Adipocyte (in vitro differentiated cells): ENCODE data around the gene LRRC25.
"Not testable (repeated sequence)": the region's sequence is repeated elsewhere in the genome, so short reads cannot be mapped to it uniquely, and the experiment has no call there.

ENCODE experiments used
- DNase-seq: peaks from one replicate; pipeline ENCODE4 v3.0.0-alpha.2; 2015; ENCODE audit warnings: low read depth
- H3K27me3 ChIP-seq: replicated peaks from 2 replicates; pipeline ENCODE4 v1.7.0; 2013; ENCODE audit warnings: mild to moderate bottlenecking, low read length, moderate library complexity; ENCODE audit not compliant: control insufficient read depth, insufficient read depth
- H3K36me3 ChIP-seq: 2 replicates; pipeline ENCODE4 v1.7.0; 2013; ENCODE audit warnings: low read length, mild to moderate bottlenecking, moderate library complexity; ENCODE audit not compliant: control insufficient read depth, insufficient read depth, severe bottlenecking
- H3K4me1 ChIP-seq: 2 replicates; pipeline ENCODE4 v1.7.0; 2013; ENCODE audit warnings: mild to moderate bottlenecking, low read length, moderate library complexity; ENCODE audit not compliant: control insufficient read depth, insufficient read depth
- H3K4me3 ChIP-seq: 2 replicates; pipeline ENCODE4 v1.7.0; 2013; ENCODE audit warnings: mild to moderate bottlenecking, low read length, moderate library complexity
- H3K9ac ChIP-seq: 2 replicates; pipeline ENCODE4 v1.7.0; 2013; ENCODE audit warnings: mild to moderate bottlenecking, low read length, moderate library complexity
- H3K9me3 ChIP-seq: 2 replicates; pipeline ENCODE4 v1.7.0; 2013; ENCODE audit warnings: mild to moderate bottlenecking, low read length, moderate library complexity; ENCODE audit not compliant: control insufficient read depth

LRRC25 gene

DNA sequence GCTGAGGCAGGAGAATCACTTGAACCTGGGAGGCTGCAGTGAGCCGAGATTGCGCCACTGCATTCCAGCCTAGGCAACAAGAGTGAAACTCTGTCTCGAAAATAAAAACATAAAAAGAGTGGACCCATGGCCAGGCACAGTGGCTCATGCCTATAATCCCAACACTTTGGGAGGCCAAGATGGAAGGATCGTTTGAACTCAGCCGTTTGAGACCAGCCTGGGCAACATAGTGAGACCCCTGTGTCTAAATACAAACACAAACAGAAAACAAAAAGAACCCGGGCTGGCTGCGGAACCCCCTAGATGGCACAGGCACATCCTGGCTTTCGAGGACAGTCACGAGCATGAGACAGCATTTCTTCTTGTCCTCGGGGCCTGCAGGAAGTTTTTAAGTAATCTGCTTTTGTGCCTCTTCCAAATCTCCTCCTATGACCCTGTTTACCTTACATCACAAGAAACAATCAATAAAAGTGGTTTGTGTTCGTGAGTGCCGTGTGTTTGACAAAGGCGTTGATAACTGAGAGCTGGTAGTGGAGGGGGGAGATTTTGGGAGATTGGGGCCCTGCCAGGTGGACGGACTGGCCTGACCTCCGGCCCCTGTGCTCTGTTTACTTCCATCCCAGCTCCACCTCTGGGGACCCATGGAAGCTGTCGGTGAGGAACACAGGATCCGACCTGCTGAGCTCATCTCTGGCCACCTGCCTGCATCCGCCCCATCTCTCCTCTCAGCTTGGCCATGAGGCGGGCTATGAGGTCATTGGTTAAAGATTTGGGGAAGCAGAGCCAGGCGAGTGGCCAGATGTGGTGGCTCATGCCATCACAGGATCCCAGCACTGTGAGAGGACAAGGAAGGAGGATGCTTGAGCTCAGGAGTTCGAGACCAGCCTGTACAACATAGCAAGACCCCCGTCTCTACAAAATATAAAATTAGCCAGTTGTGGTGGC is 17.3 kb downstream of the LRRC25 start:
- H3K9ac ChIP-seq, result peak overlapping the region; percentile 32
- H3K4me1 ChIP-seq, result peaks cover 22% of the 10 kb centered on the region
- no peak overlapping the region for H3K4me3 ChIP-seq
- no peaks in the 10 kb centered on the region for H3K27me3 ChIP-seq
- H3K9me3 ChIP-seq, result no peaks in the 10 kb centered on the region
- no peak for DNase-seq
- H3K36me3 ChIP-seq, result no peaks in the 10 kb centered on the region

DNA sequence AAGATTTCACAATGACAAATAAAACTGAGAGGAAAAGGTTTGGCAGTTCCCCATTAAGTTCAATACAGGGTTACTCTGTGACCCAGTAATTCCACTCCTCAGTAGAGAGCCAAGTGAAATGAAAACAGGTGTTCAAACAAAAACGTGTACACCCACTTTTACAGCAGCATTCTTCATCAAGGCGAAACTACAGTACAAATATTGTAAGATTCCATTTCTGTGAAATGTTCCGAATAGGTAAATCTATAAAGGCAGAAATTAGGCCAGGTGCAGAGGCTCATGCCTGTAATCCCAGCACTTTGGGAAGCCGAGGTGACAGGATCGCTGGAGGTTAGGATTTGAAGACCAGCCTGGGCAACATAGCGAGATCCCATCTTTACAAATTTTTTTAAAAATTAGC is 20.4 kb downstream of the LRRC25 start:
- no peak overlapping the region for H3K9ac ChIP-seq
- no peaks in the 10 kb centered on the region for H3K9me3 ChIP-seq
- H3K4me3 ChIP-seq, result no peak overlapping the region
- H3K36me3 ChIP-seq, result no peaks in the 10 kb centered on the region
- DNase-seq, result no peak
- H3K27me3 ChIP-seq, result no peaks in the 10 kb centered on the region
- peaks cover 34% of the 10 kb centered on the region for H3K4me1 ChIP-seq

DNA sequence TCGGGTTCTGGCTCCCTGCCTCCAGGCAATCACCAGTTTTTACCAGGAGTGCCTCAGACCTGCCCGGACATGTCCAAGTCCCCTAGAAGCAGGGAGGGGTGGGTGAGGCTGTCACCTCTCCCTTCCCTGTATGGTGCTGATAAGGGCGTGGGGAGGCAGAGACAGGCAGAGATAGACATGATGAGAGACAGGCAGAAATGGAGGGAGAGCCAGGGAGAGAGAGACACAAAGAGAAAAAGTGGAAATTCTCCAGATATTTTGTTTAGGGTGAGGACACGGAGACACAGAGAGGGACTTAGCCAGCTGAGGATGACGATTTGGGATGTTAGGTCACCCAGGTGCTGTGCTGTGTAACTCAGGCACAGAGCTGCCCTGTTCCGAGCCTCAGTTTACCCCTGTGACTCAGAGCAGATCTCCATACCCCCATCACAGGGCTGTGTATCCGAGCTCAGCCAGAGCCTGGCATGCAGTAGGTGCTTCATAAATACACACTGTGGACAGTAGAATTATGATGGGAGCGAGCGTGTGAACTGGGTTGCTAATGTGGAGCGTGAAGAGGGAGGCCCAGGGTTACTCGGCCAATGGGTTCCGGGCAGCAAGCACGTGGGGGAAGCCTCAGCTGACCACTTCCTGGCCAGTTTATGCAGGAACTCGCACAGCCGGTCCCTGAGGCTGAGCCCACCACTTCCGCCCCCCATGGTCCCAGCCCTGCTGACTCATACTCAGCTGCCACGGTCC is 23.4 kb downstream of the LRRC25 start:
- no peaks in the 10 kb centered on the region for H3K9me3 ChIP-seq
- no peaks in the 10 kb centered on the region for H3K27me3 ChIP-seq
- peak; percentile 82 for DNase-seq
- peak overlapping the region; percentile 42 for H3K4me3 ChIP-seq
- no peaks in the 10 kb centered on the region for H3K36me3 ChIP-seq
- peak overlapping the region; percentile 63 for H3K9ac ChIP-seq
- H3K4me1 ChIP-seq, result peaks cover 25% of the 10 kb centered on the region

DNA sequence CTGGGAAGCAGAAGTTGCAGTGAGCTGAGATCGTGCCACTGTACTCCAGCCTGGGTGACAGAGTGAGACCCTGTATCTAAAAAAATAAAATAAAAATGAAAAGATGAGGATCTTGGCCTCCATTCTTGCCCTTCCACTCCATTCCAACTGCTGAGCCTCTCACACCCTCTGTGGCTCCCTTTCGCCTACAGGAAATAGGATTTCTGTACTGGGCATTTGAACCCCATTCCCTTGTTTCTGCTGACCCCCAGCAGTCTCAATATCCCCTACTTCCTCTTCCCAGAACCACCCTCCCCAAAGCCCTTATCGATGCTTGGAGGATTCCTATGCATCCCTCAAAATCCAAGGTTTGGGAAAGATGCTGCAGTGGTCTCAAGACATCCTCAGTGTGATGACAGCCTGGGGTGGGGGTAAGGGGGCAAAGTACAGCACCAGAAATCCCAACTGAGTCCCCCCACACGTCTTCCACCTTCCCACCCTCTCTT is 24.0 kb downstream of the LRRC25 start:
- H3K27me3 ChIP-seq, result no peaks in the 10 kb centered on the region
- peaks cover 20% of the 10 kb centered on the region for H3K4me1 ChIP-seq

GRCh38 chr19:18368504-18369222 is 28.8 kb downstream of the LRRC25 start:
- H3K9me3 ChIP-seq, result no peaks in the 10 kb centered on the region
- no peak overlapping the region for H3K9ac ChIP-seq
- H3K27me3 ChIP-seq, result no peaks in the 10 kb centered on the region
- no peak overlapping the region for H3K4me3 ChIP-seq
- H3K36me3 ChIP-seq, result peaks cover 1% of the 10 kb centered on the region
- H3K4me1 ChIP-seq, result peaks cover 14% of the 10 kb centered on the region
- DNase-seq, result no peak

More for the DNA sequence above, 24.0 kb downstream of the LRRC25 start:
- H3K9me3 ChIP-seq, result no peaks in the 10 kb centered on the region
- peak overlapping the region; percentile 30 for H3K4me3 ChIP-seq
- H3K9ac ChIP-seq, result peak overlapping the region; percentile 63
- no peak for DNase-seq
- H3K36me3 ChIP-seq, result no peaks in the 10 kb centered on the region

DNA sequence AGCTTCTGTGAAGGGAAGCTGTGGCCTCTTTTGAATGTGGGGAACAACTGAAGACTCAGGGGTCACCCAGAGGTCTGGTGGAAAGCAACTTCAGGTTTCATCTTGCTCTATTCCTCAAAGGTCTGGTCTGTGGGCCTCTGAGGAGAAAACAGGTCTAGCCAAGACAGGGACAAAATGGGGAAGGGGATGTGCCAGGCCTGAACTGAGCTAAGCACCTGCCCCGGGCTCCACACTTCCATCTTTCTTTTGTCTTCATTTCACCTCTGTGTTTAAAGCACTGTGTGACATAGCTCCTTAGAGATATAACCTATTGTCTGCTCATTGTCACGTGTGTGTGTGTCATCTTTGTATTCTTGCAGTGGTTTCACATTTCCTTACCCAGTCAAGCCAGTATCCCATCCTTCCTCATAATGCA is 31.4 kb downstream of the LRRC25 start:
- H3K36me3 ChIP-seq, result peaks cover 15% of the 10 kb centered on the region
- no peak overlapping the region for H3K4me3 ChIP-seq
- no peak for DNase-seq
- peaks cover 12% of the 10 kb centered on the region for H3K4me1 ChIP-seq
- no peaks in the 10 kb centered on the region for H3K9me3 ChIP-seq
- no peaks in the 10 kb centered on the region for H3K27me3 ChIP-seq
- no peak overlapping the region for H3K9ac ChIP-seq

DNA sequence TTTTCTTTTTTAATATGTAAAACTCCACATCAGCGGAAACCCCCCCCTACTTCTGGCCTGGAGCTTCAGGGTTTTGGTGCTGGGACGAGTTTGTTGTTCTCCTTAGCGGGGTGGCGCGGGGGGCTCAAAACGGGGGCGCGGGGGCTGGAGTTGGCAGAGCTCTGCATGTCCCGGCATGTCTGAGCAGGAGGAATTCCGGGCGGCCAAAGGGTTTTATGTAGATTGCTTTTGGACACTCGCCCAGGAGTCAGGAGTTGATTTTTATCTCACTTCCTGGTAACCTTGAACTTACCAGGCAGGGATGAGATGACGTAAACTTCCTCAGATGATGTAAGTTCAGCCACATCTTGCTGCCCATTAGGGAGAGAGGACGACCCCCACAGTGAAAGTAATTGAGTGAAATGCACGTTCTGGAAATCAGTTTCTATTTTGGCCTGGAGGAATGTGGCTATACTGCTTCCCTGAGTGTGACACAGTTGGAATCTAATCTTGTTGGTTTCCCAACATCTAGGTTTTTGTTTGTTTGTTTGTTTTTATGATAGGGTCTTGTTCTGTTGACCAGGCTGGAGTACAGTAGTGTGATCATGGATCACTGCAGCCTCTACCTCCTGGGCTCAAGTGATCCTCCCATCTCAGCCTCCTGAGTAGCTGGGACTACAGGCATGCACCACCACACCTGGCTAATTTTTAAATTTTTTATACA is 32.4 kb downstream of the LRRC25 start:
- DNase-seq, result peak; percentile 97
- Histone ChIP-seq H3K4me3 (no peak overlapping the region), H3K27me3 (no peaks in the 10 kb centered on the region), H3K9me3 (no peaks in the 10 kb centered on the region), H3K9ac (peak overlapping the region; percentile 82), H3K4me1 (peaks cover 12% of the 10 kb centered on the region), H3K36me3 (peaks cover 15% of the 10 kb centered on the region)

GRCh38 chr19:18364277-18364825 is 33.1 kb downstream of the LRRC25 start:
- H3K27me3 ChIP-seq, H3K4me3 ChIP-seq, H3K9me3 ChIP-seq, DNase-seq: not testable (repeated sequence)
- peak overlapping the region; percentile 82 for H3K9ac ChIP-seq
- peaks cover 20% of the 10 kb centered on the region for H3K36me3 ChIP-seq
- H3K4me1 ChIP-seq, result peaks cover 12% of the 10 kb centered on the region

DNA sequence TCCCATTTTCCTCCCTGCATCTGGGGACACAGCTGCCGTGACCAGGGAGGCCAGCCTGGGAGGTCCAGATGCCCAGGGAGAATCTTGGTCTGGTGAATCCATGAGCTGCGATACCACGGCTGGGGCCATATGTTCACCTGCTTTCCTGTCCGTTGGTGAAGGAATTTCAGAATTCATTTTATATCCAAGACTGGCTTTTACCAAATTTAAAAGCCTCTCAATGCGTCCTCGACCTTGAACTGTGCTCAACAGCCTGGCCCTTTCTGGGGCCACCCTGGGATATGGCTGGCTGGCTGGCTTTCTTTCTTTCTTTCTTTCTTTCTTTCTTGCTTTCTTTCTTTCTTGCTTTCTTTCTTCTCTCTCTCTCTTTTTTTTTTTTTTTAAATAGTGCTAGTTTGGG is 33.6 kb downstream of the LRRC25 start:
- peaks cover 12% of the 10 kb centered on the region for H3K4me1 ChIP-seq
- no peak overlapping the region for H3K4me3 ChIP-seq
- no peaks in the 10 kb centered on the region for H3K9me3 ChIP-seq
- DNase-seq, result no peak
- H3K36me3 ChIP-seq, result peaks cover 23% of the 10 kb centered on the region
- peak overlapping the region; percentile 15 for H3K9ac ChIP-seq
- no peaks in the 10 kb centered on the region for H3K27me3 ChIP-seq

- Histone ChIP-seq H3K27me3 (no peaks in the 10 kb centered on the region), H3K36me3 (peaks cover 24% of the 10 kb centered on the region), H3K9ac (no peak overlapping the region), H3K9me3 (no peaks in the 10 kb centered on the region), H3K4me1 (peaks cover 12% of the 10 kb centered on the region), H3K4me3 (no peak overlapping the region)
- no peak for DNase-seq
Observed at GRCh38 chr19:18362934-18363542, 34.4 kb downstream of the LRRC25 start.
